ENCODE results near the gene SHD.
"Not testable (repeated sequence)": the region's sequence is repeated elsewhere in the genome, so short reads cannot be mapped to it uniquely, and the experiment has no call there.

GRCh38 chr19:4231521-4231920 is 47.5 kb upstream of the SHD start:
- not testable (repeated sequence) for TF ChIP-seq CTCF (IDR thresholded peaks at IDR 0.05); POLR2AphosphoS5 (IDR thresholded peaks at IDR 0.05; ENCODE audit: low read depth, low read length); SIN3A (IDR thresholded peaks at IDR 0.05; ENCODE audit: borderline replicate concordance, insufficient read depth, low read depth, low read length); TCF7L2 (IDR thresholded peaks at IDR 0.05; ENCODE audit: low read depth, low read length); REST (IDR thresholded peaks at IDR 0.05; ENCODE audit: insufficient read depth in 1 of 2, low read depth in 2 of 2, low read length in 1 of 2)
